Fibroblast of mammary gland (primary cell): ENCODE measurements around the gene TPSD1.

ENCODE experiments used
- DNase-seq: peaks from one replicate; pipeline ENCODE4 v3.0.0-alpha.2; 2010; ENCODE audit warnings: low read depth
- H3K4me3 ChIP-seq: 2 replicates; pipeline ENCODE4 v1.5.1; 2011; ENCODE audit warnings: low read depth, mild to moderate bottlenecking, low read length, moderate library complexity; ENCODE audit not compliant: control insufficient read depth
- CTCF ChIP-seq: conservative IDR thresholded peaks from 2 replicates; pipeline ENCODE4 v1.5.1; 2011; ENCODE audit warnings: low read depth, low read length, inconsistent platforms; ENCODE audit not compliant: control insufficient read depth, insufficient read depth

Gene TPSD1

GRCh38 chr16:1216681-1217400, 39.0 kb upstream of the TPSD1 start:
- no peak overlapping the region for H3K4me3 ChIP-seq
- no peak for TF ChIP-seq CTCF
- no peak for DNase-seq

GRCh38 chr16:1217526-1217925, 38.3 kb upstream of the TPSD1 start:
- TF ChIP-seq CTCF = no peak
- H3K4me3 ChIP-seq = no peak overlapping the region
- no peak for DNase-seq

- no peak overlapping the region for H3K4me3 ChIP-seq
- TF ChIP-seq CTCF = no peak
- no peak for DNase-seq
Observed at GRCh38 chr16:1218061-1218929, 37.6 kb upstream of the TPSD1 start.

GRCh38 chr16:1218930-1219611, 36.8 kb upstream of the TPSD1 start:
- DNase-seq = no peak
- TF ChIP-seq CTCF = no peak
- H3K4me3 ChIP-seq = no peak overlapping the region

- H3K4me3 ChIP-seq = no peak overlapping the region
- DNase-seq = no peak
- TF ChIP-seq CTCF = no peak
Observed at GRCh38 chr16:1220098-1220728, 35.7 kb upstream of the TPSD1 start.

GRCh38 chr16:1220841-1221627, 34.8 kb upstream of the TPSD1 start:
- TF ChIP-seq CTCF = no peak
- DNase-seq = no peak
- H3K4me3 ChIP-seq = no peak overlapping the region
